NOMO-1 treated with dmso at 0.1 percent for 144 hours (cell line): ENCODE data around the gene MYEF2.

Experiments
- DNase-seq: peaks from one replicate; lab custom pipeline; 2025; ENCODE audit not compliant: unreplicated experiment; lab: John Stamatoyannopoulos, UW

MYEF2 gene

GRCh38 chr15:48177766-48178647 is at the start of gene MYEF2:
Gene MYEF2 (minus strand): TSS chr15:48178295. CDS start chr15:48178237, 58 bp downstream.
- no peak for DNase-seq

GRCh38 chr15:48225771-48226170 is 47.7 kb upstream of the MYEF2 start:
- DNase-seq: no peak

- DNase-seq: no peak
Observed at GRCh38 chr15:48222627-48223026, 44.5 kb upstream of the MYEF2 start.

GRCh38 chr15:48221885-48222284 is 43.8 kb upstream of the MYEF2 start:
- DNase-seq: no peak

GRCh38 chr15:48221261-48221660 is 43.2 kb upstream of the MYEF2 start:
- DNase-seq: no peak

- DNase-seq: no peak
Observed at GRCh38 chr15:48205981-48206380, 27.9 kb upstream of the MYEF2 start, which contains the start of gene SLC12A1. Gene SLC12A1 (plus strand): TSS chr15:48206302. CDS start chr15:48207720, 1,418 bp downstream.

- DNase-seq: no peak
Observed at GRCh38 chr15:48202068-48202467, 24.0 kb upstream of the MYEF2 start.

- DNase-seq: no peak
Observed at GRCh38 chr15:48191574-48192225, 13.6 kb upstream of the MYEF2 start, which contains the start of gene CTXN2. Gene CTXN2 (plus strand): TSS chr15:48191665. CDS start chr15:48201301, 9,636 bp downstream.

- DNase-seq: no peak
Observed at GRCh38 chr15:48190932-48191573, 13.0 kb upstream of the MYEF2 start.

GRCh38 chr15:48186271-48186670 is 8.2 kb upstream of the MYEF2 start:
- no peak for DNase-seq

- DNase-seq: no peak
Observed at GRCh38 chr15:48185529-48185928, 7.4 kb upstream of the MYEF2 start.

- no peak for DNase-seq
Observed at GRCh38 chr15:48182749-48183148, 4.7 kb upstream of the MYEF2 start.

- no peak for DNase-seq
Observed at GRCh38 chr15:48178648-48178931, 495 bp upstream of the MYEF2 start.

GRCh38 chr15:48177383-48177765 is 721 bp downstream of the MYEF2 start:
- no peak for DNase-seq

GRCh38 chr15:48176957-48177356 is 1.1 kb downstream of the MYEF2 start:
- DNase-seq: no peak

- DNase-seq: no peak
Observed at GRCh38 chr15:48176112-48176511, 2.0 kb downstream of the MYEF2 start.

- no peak for DNase-seq
Observed at GRCh38 chr15:48175126-48175525, 3.0 kb downstream of the MYEF2 start.

GRCh38 chr15:48170981-48171380 is 7.1 kb downstream of the MYEF2 start:
- no peak for DNase-seq

GRCh38 chr15:48168616-48169015 is 9.5 kb downstream of the MYEF2 start:
- no peak for DNase-seq

- no peak for DNase-seq
Observed at GRCh38 chr15:48153526-48153925, 24.6 kb downstream of the MYEF2 start.

- DNase-seq: no peak
Observed at GRCh38 chr15:48149858-48150257, 28.2 kb downstream of the MYEF2 start.

- no peak for DNase-seq
Observed at GRCh38 chr15:48147358-48147757, 30.7 kb downstream of the MYEF2 start.
